ENCODE results near the gene MMP15. TPM values are rescaled to one million over a fixed set of nuclear protein-coding genes. Genes with fewer than 3 reads are reported as not detected.
A peak's percentile ranks its signal among the peaks of the same experiment; 100 is the strongest.

Gene MMP15
- total RNA-seq, 1 donor from 2014 or later, result 70.3 TPM

DNA sequence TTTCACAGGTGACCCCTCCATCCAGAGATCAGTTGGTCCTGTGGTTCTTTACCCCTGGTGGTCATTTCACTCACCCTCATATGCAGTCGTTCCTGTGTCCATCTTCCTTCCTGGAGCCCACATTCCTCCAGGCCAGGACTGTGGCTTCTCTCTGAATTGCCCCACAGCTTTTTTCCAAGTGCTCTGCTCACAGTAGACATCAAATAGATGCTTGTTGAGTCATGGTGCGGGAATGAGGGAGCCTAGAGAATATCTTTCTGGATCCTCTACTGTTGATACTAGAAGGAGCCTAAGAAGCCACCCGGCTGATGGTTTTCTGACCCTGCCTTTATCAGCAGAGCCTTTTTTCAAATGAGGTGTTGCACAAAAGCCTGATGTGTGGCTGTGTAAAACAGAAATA lies 13.9 kb upstream of the MMP15 start:
- intact Hi-C loops (cut with DNase I), result no loop called here
- DNase-seq (ENCODE audit: missing footprints) (no peak), ATAC-seq (no peak)

DNA sequence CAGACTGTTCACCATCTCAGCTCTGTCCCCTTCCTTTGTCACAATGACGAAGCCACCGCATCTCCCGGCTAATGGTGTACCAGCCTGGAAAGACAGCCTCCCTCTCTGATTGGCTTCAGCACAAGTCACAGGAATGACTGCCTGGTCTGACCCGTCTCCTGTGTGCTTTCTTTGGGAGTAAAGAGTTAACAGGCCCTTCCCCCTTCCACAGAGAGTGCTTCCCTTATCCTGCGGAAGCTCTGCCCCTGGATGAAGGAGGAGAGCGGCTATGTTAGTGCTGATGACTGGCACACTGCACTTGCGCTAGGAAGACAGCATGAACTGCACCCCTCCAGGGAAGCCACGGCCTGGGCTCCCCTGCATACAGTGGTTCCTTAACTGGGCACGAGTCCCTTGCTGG lies 13.1 kb upstream of the MMP15 start:
- ATAC-seq, result no peak
- intact Hi-C loops (cut with DNase I), result no loop called here
- no peak for DNase-seq (ENCODE audit: missing footprints)

DNA sequence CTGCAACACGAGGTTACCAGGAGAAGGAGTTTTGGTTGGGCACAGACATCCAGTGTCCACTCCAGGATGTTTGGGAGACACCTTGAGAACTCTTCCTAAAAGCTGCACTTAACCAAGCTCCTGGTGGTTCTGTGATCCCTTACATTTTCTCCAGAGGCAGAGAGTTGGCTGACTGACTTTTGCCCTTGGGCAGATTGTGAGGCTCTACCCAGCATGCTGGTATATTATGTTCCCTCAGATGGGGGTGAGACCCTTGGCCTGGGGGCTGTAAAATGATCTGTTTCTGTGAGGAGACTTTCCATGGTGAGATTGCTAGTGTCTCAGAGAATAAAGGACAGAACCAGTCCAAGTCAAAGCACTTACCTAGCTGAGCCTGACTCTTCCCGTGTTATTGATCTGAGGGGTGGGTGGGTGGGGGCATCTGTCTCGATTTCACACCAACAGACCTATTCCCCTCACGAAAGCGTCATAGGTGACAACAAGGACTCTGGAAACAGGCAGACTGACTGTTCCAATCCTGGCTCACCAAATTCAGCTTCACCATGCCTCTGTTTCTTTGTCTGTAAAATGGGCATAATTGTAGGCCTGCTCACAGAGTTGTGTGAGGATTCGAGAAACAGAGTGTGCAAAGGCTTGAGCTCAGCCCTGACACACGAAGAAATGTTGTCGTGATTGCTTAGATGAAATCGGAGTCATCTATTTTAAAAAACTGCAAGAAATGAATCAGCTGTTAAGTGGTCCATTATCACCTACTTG lies 12.2 kb upstream of the MMP15 start:
- ATAC-seq, result no peak
- intact Hi-C loops (cut with DNase I), result no loop called here
- no peak for DNase-seq (ENCODE audit: missing footprints)

DNA sequence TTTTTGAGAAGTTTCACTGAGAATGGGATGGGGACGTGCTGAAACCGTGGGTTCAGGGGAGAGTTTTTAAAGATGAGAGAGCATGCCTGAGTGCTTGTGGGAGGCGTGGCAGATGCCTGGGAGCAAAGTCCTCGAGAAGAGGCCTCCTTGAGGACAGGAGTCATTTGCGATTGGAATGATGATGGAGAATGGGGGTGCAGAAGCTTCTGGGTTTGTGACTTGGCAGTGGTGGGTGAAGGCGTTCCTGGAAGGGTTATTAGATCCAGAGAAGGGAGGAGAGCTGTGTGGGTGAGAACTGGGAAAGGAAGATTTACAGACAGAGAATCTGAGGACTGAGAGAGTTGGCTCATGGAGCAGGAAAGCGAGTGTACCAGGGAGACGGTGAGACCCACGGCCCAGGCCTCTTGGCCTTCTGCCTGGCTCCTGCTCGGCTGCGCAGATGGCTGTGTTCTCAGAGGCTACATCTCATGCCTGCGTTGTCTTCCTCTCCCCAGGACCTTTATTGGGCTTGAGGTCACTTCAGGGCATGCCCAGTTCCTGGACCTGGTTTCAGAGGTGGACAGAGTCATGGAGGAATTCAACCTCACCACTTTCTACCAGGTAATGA lies 8.6 kb upstream of the MMP15 start:
- intact Hi-C loops (cut with DNase I), result no loop called here
- DNase-seq (ENCODE audit: missing footprints), result no peak
- no peak for ATAC-seq

DNA sequence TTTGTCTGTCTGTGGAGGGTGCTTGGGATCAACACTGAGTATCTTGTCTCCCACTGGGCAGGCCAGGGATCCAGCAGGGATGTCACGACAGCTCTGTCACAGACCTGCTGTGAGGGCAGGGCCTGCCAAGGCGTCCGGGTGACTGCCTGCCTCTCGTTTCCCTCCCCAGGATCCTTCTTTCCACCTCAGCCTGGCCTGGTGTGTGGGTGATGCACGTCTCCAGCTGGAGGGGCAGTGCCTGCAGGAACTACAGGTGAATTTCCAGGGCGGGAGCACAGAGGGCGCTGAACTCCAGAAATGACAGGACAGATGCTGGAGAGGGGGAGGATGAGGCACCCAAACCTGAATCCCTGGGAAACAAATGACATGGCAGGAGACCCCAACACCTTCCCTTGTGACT lies 6.8 kb upstream of the MMP15 start:
- intact Hi-C loops (cut with DNase I), result no loop called here
- ATAC-seq (no peak), DNase-seq (ENCODE audit: missing footprints) (no peak)

DNA sequence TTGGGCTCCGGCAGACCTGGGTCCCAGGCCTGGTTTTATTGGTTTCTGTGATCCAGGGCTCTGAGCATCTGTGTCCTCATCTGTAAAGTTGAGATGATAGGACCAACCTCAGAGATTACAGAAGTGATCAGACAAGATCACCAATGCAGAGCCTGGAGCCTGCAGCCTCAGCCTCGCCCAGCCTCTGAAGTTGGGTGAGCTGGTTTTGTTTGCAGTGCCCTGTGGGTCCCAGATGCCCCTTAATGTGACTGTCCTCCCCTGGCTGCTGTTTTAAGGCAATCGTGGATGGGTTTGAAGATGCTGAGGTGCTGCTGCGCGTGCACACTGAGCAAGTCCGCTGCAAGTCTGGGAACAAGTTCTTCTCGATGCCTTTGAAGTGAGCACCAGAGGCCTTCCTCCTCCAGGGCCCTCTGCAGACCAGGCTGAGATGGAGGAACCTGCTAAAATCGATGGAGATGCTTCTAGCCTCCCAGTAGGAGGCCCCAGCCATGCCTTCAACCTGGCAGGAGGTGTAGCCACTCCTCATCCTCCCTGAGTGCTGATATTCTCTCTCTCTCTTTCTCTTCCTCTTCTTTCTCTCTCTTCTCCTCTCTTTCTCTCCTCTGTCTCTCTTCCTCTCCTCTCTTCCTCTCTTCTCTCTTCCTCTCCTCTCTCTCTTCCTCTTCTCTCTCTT lies 5.6 kb upstream of the MMP15 start:
- intact Hi-C loops (cut with DNase I), result loop anchor here (1.0 to 10.0 kb wide), 4 partner anchors 102 to 615 kb away; partner anchors contain the start of gene CSNK2A2
- ATAC-seq (no peak), DNase-seq (ENCODE audit: missing footprints) (no peak)

DNA sequence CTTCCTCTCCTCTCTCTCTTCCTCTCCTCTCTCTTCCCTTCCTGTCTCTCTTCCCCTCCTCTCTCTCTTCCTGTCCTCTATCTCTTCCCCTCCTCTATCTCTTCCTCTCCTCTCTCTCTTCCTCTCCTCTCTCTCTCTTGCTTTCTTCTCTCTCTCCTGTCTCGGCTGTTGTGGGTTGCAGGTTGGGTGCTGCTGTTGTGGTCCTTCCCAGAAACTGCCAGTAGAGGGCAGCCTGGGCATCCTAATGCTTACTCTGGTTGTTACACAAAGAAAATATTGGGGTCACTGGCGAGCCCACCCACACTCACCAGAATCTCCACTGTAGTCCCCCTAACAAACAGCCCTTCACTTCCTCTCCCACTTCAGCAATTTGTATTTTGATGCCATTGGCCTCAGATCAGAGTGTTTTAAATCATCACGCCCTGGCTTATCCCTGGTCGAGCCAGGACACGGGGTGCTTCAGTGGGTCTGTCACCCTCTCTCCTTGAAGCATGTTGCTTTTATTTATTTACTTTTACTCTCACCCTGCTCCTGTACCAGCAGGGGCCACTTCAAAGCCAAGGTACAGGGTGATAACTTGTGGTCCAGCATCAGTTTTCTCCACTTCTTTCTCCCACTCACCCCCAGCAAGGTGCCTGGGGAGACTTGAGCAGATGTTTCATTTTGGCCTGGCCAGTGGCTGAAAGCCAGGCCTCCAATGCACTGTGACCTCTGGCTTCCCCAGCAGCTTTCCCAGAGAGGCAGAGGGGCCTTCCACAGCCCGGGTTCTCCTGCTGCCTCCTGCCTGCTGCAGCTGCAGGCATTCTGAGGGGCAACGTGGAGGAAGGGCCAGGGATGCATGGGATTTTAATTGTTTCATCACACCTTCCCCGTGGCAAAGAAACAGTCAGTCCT lies 4.7 kb upstream of the MMP15 start:
- intact Hi-C loops (cut with DNase I), result loop anchor here (1.0 to 10.0 kb wide), 4 partner anchors 101 to 614 kb away; partner anchors contain the start of gene CSNK2A2
- ATAC-seq (no peak), DNase-seq (ENCODE audit: missing footprints) (no peak)

DNA sequence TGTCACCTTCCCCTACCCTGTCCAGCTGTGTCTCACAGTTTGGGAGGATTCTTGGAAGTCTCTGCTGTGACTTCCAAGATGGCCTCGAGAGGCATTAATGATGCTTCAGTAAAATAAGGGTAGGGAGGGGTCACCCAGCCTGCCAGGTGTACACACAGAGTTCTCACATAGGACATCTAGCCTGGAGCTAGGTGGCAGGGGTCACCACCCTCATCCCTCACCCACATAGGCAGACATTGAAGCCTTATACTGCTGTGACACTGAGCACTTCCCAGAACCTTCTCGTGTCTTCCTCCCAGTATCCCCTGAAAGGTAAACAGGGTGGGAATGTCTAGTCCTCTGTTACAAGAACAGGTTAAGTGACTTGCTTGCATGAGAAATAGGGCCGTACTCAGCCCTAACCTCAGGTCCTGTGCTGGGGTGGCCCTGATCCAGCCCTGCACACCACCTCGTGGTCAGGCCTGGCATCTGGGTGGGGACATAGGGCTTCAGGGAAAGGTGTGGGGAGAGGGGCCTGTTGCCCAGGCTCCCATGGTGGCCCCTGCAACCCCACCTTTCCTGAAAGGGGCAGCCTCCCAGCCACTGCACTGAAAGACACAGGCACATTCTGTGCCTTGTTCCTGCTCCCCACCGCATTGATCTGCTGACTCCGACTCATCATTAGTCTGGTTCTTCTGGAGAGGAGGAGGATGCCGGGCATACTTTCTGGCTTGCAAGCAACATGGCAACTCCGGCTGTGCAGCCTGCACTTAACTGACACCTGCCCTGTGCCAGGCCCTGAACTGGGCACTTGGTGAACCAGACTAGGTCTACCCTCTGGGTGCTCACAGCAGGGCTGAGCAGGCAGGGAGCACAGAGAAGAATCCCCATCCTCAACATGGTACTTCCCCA lies 3.6 kb upstream of the MMP15 start:
- DNase-seq (ENCODE audit: missing footprints) (no peak), ATAC-seq (no peak)
- intact Hi-C loops (cut with DNase I), result loop anchor here (5.0 to 10.0 kb wide), 3 partner anchors 175 to 613 kb away; partner anchors contain the start of gene CSNK2A2

DNA sequence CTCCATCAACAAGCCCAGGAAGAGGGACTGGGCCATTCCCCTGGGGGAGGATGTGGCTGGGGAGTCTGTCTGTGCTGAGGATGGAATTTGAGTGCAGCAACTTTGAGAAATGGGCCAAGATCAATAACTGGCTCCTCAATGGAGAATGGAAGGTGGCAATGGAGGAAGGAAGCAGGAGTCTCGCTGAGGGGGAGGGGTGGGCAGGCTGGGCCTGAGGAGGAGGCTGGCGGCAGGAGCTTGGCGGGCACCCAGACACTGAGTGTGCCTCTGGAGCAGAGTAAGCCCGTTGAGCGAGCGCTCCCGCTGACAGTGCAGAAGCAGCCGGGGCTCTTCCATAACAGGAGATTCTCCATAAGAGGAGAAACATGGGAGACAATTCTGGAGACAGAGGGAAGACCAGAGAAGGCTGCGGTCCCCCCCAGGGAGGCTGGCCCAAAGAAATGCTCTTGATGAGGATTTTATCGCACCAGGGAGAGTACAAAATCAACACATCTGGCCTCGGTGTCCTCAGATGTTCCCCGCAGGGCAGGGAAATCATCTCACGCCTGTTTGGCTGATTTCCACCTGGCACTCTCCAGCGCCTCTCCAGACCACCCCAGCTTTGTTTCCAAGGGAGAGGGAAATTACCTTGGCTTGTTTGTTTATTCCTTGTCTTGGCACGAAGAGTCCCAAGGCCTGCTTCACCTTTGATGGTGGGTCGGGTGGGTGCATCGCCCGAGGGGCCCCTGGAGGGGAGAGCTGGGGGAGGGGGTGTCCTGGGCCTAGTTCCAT lies 2.8 kb upstream of the MMP15 start:
- intact Hi-C loops (cut with DNase I), result loop anchor here (5.0 to 10.0 kb wide), 3 partner anchors 175 to 612 kb away; partner anchors contain the start of gene CSNK2A2
- ATAC-seq, result peak; percentile 44

DNA sequence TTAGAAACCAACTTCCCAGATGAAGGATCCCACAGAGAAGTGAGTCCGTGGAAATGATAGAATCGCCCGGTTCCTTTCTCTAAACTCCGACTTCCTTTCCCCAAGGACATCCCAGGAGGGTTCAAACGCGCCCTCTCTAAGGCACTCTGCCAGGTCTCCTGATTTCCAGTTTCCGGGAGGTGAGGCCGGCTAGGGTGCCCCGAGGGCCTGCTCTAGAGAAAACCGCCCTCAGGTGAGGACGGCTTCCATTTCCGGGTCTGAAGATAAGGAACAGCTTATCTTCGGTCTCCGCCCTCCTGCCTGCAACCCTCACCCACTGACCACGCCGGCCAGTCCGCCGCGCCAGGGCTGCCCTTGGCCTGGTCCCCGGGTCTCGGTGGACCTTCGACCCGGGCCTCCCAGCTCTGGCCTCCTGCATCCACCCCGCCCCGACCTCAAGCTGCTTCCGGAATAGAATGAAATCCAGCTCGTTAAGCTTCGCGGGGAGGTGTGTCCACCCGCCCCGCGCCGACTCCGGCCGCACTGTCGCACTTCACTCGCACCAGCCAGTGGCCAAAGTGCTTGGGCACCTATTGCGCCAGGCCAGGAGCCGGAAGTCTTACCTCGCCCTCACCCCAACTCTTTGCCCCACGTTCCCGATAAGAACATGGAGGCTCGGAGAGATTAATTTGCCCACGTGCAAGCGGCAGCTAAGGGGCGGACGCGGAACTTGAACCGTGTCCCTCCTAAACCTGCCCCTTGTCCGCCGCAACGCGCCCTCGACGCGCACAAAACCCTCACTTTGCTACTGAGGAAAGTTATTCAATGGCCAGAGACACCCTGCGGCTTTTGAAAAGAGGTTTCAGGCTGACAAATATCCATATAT lies 836 bp upstream of the MMP15 start:
- peak; percentile 75 for DNase-seq (ENCODE audit: missing footprints)
- intact Hi-C loops (cut with DNase I), result loop anchor here (1.0 to 10.0 kb wide), 4 partner anchors 98 to 610 kb away; partner anchors contain the start of gene CSNK2A2
- ATAC-seq, result no peak

More for the DNA sequence above, 2.8 kb upstream of the MMP15 start:
- DNase-seq (ENCODE audit: missing footprints), result peak; percentile 87

DNA sequence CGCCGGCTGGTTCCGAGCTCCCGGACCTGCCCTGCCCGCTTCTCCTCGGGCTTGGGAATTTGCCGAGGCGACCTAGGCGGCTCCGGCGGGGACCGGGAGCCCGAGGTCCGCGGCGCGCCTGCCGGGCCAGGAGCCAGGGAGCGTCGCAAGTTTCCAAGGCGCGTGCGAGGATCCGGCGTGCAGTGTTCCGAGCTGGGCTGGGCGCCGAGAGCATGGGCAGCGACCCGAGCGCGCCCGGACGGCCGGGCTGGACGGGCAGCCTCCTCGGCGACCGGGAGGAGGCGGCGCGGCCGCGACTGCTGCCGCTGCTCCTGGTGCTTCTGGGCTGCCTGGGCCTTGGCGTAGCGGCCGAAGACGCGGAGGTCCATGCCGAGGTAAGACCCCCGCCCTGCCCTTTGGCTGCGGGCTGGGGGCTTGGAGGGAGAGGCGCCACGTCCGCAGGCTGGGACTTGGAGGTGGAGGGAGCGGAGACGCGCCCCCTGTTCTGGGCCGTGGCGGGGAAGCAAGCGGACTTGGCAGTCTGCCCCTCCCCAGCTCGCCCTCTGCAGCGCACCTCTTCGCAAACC lies 668 bp downstream of the MMP15 start:
- intact Hi-C loops (cut with DNase I), result loop anchor here (10.0 kb wide), 2 partner anchors 289 to 609 kb away; no protein-coding TSS in a partner anchor
- DNase-seq (ENCODE audit: missing footprints), result no peak

DNA sequence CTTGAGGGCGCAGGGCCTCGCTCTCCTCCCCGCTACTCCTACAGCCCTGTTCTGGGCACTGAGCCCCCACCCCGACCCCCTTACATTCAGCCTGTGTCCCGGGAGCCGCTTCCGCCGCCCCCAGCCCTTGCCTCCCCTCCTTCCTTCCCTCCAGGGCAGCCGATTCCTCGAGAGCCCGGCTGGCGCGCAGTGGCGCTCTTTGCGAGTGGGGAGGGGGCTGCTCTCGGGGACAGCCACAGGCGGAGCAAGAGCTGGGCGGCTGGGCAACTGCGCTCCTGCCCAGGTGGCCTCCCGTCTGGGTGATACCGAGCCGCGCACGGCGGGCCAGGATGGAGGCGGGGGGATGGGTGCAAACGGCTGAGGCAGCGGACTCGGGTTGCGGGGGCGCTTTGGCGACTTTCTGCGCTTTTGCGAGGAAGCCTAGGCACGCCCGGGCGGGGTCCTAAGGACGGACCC lies 1.2 kb downstream of the MMP15 start:
- ATAC-seq (no peak), DNase-seq (ENCODE audit: missing footprints) (no peak)
- intact Hi-C loops (cut with DNase I), result loop anchor here (10.0 kb wide), 2 partner anchors 288 to 608 kb away; no protein-coding TSS in a partner anchor

More for the DNA sequence above, 668 bp downstream of the MMP15 start:
- peak; percentile 32 for ATAC-seq

DNA sequence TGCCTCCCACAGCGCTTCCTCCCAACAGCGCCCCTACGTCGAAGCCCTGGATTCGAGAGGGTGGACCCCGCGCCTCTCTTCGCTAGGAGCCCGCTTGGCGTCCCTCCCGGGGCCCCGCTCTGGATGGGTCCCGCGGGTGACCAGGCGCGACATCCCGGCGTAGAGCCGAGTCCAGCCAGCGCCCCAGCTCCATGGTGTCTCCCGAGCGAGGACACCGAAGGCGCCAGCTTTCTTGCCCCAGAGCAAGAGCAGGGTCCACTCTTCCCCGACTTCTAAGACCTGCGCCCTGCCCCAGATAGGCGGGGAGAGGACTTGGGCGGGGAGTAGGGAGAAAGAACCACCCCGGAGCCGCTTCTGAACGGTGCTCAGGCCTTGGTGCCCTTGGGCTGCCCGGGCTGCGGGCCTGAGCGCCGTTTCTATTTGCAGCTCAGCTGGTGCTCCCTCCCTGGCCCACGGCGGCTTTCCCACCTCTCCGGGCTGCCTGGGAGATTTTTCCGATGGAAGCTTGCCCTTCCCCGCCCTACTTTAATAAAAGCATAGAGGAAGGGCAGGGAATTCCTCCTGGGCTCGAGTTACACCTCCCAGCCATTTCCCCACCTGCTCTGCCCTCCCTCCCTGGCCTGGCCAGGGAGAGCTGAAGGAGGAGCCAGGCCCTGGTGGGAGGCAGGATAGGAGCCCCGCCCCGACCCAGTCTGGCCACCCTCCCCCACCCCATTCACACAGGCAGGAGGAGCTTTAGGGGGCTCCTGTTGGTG lies 1.8 kb downstream of the MMP15 start:
- intact Hi-C loops (cut with DNase I), result loop anchor here (10.0 kb wide), 2 partner anchors 287 to 607 kb away; no protein-coding TSS in a partner anchor
- DNase-seq (ENCODE audit: missing footprints) (no peak), ATAC-seq (peak; percentile 64)

DNA sequence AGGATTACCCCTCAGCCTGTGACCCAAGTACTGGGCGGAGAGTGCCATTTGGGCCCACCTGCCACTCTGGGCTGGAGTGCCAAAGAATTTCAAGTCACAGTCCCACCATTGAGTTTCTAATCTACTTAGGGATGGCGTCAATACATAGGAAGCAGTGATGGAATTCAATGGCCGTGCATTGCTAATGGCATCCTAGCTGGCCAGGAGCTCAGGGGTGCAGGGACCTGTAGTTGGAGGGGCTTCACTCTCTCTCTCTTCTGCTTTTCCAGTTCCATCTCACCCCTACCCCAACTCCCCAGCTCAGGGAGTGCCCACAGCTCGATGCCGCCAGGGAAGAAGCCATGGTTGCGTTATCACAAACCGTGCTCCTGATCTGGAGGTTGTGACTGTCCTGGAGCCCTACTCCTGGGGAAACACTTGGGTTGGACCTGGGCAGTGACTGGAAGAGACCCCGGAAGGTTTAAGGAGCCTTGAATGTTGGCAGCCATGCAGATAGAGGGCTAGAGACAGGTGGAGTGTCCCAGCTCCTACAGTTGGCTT lies 2.4 kb downstream of the MMP15 start:
- no peak for ATAC-seq
- no peak for DNase-seq (ENCODE audit: missing footprints)
- intact Hi-C loops (cut with DNase I), result loop anchor here (10.0 kb wide), 2 partner anchors 287 to 607 kb away; no protein-coding TSS in a partner anchor
